Adrenal gland (tissue), 12 donors: ENCODE results near the gene HS6ST2. TPM values are rescaled to one million over a fixed set of nuclear protein-coding genes. Genes with fewer than 3 reads are reported as not detected.

Experiments
- DNase-seq, 7 donors: peaks; one replicate each; pipeline ENCODE4 v3.0.0-alpha.2; 2019 to 2020
- H3K27ac ChIP-seq, 5 donors: fragments of 200-600 bp; sonication (generic) in 4 of 5; 1 replicate in 3 of 5; 2 replicates in 2 of 5; pipeline versions ENCODE4 v1.5.1 to v1.8.0; 2016 to 2020; ENCODE audit warnings: mild to moderate bottlenecking in 1 of 5
- H3K27me3 ChIP-seq: fragments of 200-600 bp; 2 replicates; pipeline ENCODE4 v1.8.0; 2021
- H3K36me3 ChIP-seq, 2 donors: fragments of 200-600 bp; replicated peaks in 1 of 2; 1 replicate in 1 of 2; 2 replicates in 1 of 2; pipeline versions ENCODE4 v1.5.1 to v1.8.0; 2018 to 2022
- H3K4me1 ChIP-seq, 2 donors: fragments of 200-600 bp; replicated peaks in 1 of 2; 1 replicate in 1 of 2; 2 replicates in 1 of 2; pipeline versions ENCODE4 v1.5.1 to v1.8.0; 2018 to 2021
- H3K4me3 ChIP-seq, 4 donors: fragments of 200-600 bp; sonication (generic) in 3 of 4; one replicate each; pipeline ENCODE4 v1.5.1; 2016 to 2018
- H3K9me3 ChIP-seq, 3 donors: fragments of 200-600 bp; sonication (generic) in 1 of 3; replicated peaks in 1 of 3; 1 replicate in 2 of 3; 2 replicates in 1 of 3; pipeline versions ENCODE4 v1.5.1 to v1.8.0; 2016 to 2021
- CTCF ChIP-seq, 6 experiments: fragments of 450-650 bp in 4 of 6; fragments of 200-600 bp in 2 of 6; sonication (generic) in 1 of 6; IDR thresholded peaks; 1 replicate in 5 of 6; 2 replicates in 1 of 6; pipeline versions ENCODE4 v1.5.1 to v1.8.0; 2016 to 2021; ENCODE audit warnings: antibody characterized with exemption in 6 of 6, mild to moderate bottlenecking in 2 of 6, moderate library complexity in 1 of 6
- POLR2A ChIP-seq, 2 donors: fragments of 450-650 bp; IDR thresholded peaks; one replicate each; pipeline ENCODE4 v1.6.1; 2017; ENCODE audit warnings: antibody characterized with exemption in 2 of 2, mild to moderate bottlenecking in 2 of 2, moderate library complexity in 1 of 2
- WGBS, 4 donors: extraction: QIAGEN DNeasy Blood & Tissue Kit in 2 of 4; methylation state at CpG; one replicate each; pipeline versions ENCODE4 v1.1.5 to v1.1.7; 2013 to 2017; 5-methylcytosine and 5-hydroxymethylcytosine counted together
- intact Hi-C, 2 donors: fragments of 100-400 bp; cut with DNase I; formaldehyde crosslinking; loops; one replicate each; pipeline versions ENCODE4 v1.14.1 to v1.15.0; 2022 to 2023
- polyA plus RNA-seq, 3 donors: library from polyadenylated mRNA; stranded (reverse); fragments of 200-250 nt in 2 of 3; fragments of 350-450 nt in 1 of 3; fragmentation: Illumina TruSeq in 1 of 3; extraction: RNeasy Lipid Tissue Mini Kit (QIAGEN cat#74804) in 1 of 3; gene quantifications; one replicate each; pipeline ENCODE4 v1.2.3, GENCODE V29; 2013 to 2014
- total RNA-seq, 9 donors: library from RNA; depleted of rRNA in 4 of 9; stranded (reverse); fragments of >200 nt in 4 of 9; fragments of 120-200 nt in 1 of 9; fragmentation: NEBNext Ultra II Directional in 1 of 9; extraction: Animal tissue kit (Norgen Biotek cat#: 25700) in 1 of 9; gene quantifications; one replicate each; pipeline versions ENCODE4 v1.1.0 to v1.2.4, GENCODE V29; 2013 to 2023
- donor health status: healthy with polysubstance abuse.
- donor health status: Bipolar disorder and iron deficiency.
- donor health status: DM: yes; HTN: yes; CAD: no.
- donor health status: DM: no; HTN: no; CAD: no.
- donor health status: DM: no; HTN: no; CAD: no.
- donor health status: DM: yes; HTN: yes; CAD: no.

Gene HS6ST2
- total and polyA plus RNA-seq, 12 donors: 0.24 to 6.0 (median 1.3) TPM

GRCh38 chrX:132669142-132669541 is 289.3 kb downstream of the HS6ST2 start:
- Histone ChIP-seq H3K27ac (no peak overlapping the region), H3K9me3 (no peaks in the 10 kb centered on the region), H3K4me3 (no peak overlapping the region), H3K27me3 (peaks cover 6% of the 10 kb centered on the region), H3K4me1 (no peaks in the 10 kb centered on the region), H3K36me3 (no peaks in the 10 kb centered on the region)
- 83 to 94% (median 90%) methylated on average over 4 of the region's 4 CpGs for WGBS, 4 donors
- intact Hi-C loops: no loop called here
- TF ChIP-seq CTCF (IDR thresholded peaks at IDR 0.05) (no peak), POLR2A (IDR thresholded peaks at IDR 0.05) (no peak)
- no peak for DNase-seq

GRCh38 chrX:132668178-132668577 is 290.3 kb downstream of the HS6ST2 start:
- no peak for TF ChIP-seq POLR2A (IDR thresholded peaks at IDR 0.05)
- TF ChIP-seq CTCF (IDR thresholded peaks at IDR 0.05): no peak
- DNase-seq: no peak
- H3K9me3 ChIP-seq: no peaks in the 10 kb centered on the region
- no peak overlapping the region for H3K4me3 ChIP-seq
- intact Hi-C loops: no loop called here
- no peaks in the 10 kb centered on the region for H3K36me3 ChIP-seq
- peaks cover 6% of the 10 kb centered on the region for H3K27me3 ChIP-seq
- WGBS, 4 donors: 61 to 81% (median 68%) methylated on average over 5 to 6 of the region's 6 CpGs
- no peaks in the 10 kb centered on the region for H3K4me1 ChIP-seq
- H3K27ac ChIP-seq: no peak overlapping the region

GRCh38 chrX:132665676-132666075 is 292.8 kb downstream of the HS6ST2 start:
- no peak overlapping the region for H3K4me3 ChIP-seq
- H3K9me3 ChIP-seq: no peaks in the 10 kb centered on the region
- intact Hi-C loops: no loop called here
- H3K36me3 ChIP-seq: no peaks in the 10 kb centered on the region
- H3K27ac ChIP-seq: no peak overlapping the region
- no peak for DNase-seq
- 71 to 97% (median 86%) methylated on average over 2 of the region's 2 CpGs for WGBS, 4 donors
- TF ChIP-seq POLR2A (IDR thresholded peaks at IDR 0.05): no peak
- no peak for TF ChIP-seq CTCF (IDR thresholded peaks at IDR 0.05)
- H3K27me3 ChIP-seq: peaks cover 6% of the 10 kb centered on the region
- H3K4me1 ChIP-seq: no peaks in the 10 kb centered on the region

- TF ChIP-seq CTCF (IDR thresholded peaks at IDR 0.05): no peak
- no peak for TF ChIP-seq POLR2A (IDR thresholded peaks at IDR 0.05)
- Histone ChIP-seq H3K9me3 (no peaks in the 10 kb centered on the region), H3K27ac (no peak overlapping the region)
Observed at GRCh38 chrX:132664273-132664672, 294.2 kb downstream of the HS6ST2 start.

More at GRCh38 chrX:132664273-132664672, 294.2 kb downstream of the HS6ST2 start:
- Histone ChIP-seq H3K36me3 (no peaks in the 10 kb centered on the region), H3K4me1 (no peaks in the 10 kb centered on the region), H3K4me3 (no peak overlapping the region), H3K27me3 (peaks cover 6% of the 10 kb centered on the region)
- 89 to 94% (median 93%) methylated on average over 3 of the region's 3 CpGs for WGBS, 4 donors
- DNase-seq: no peak
- intact Hi-C loops: no loop called here
